Muscle layer of duodenum (tissue), 2 donors: ENCODE results near the gene KCNIP2.

Experiments used
- H3K27ac ChIP-seq: one replicate; pipeline ENCODE4 v1.7.0; 2013; ENCODE audit warnings: mild to moderate bottlenecking, low read length
- H3K27me3 ChIP-seq: one replicate; pipeline ENCODE4 v1.7.0; 2013; ENCODE audit warnings: low read depth, mild to moderate bottlenecking, control low read depth, low read length
- H3K36me3 ChIP-seq, 2 donors: one replicate each; pipeline ENCODE4 v1.7.0; 2013; ENCODE audit warnings: low read length in 2 of 2, control low read depth in 1 of 2, mild to moderate bottlenecking in 1 of 2; ENCODE audit not compliant: insufficient read depth in 2 of 2, control insufficient read depth in 1 of 2
- H3K4me1 ChIP-seq, 2 donors: one replicate each; pipeline ENCODE4 v1.7.0; 2013; ENCODE audit warnings: low read length in 2 of 2, mild to moderate bottlenecking in 2 of 2, control low read depth in 1 of 2, moderate library complexity in 1 of 2; ENCODE audit not compliant: insufficient read depth in 2 of 2, control insufficient read depth in 1 of 2
- H3K4me3 ChIP-seq, 2 donors: one replicate each; pipeline ENCODE4 v1.7.0; 2013; ENCODE audit warnings: low read length in 2 of 2, low read depth in 1 of 2, mild to moderate bottlenecking in 1 of 2
- H3K9me3 ChIP-seq, 2 donors: one replicate each; pipeline ENCODE4 v1.7.0; 2013; ENCODE audit warnings: low read length in 2 of 2, control low read depth in 1 of 2, mild to moderate bottlenecking in 1 of 2; ENCODE audit not compliant: control insufficient read depth in 1 of 2
- donor health status: healthy.

Gene KCNIP2

GRCh38 chr10:101848408-101848807 is 4.8 kb upstream of the KCNIP2 start:
- Histone ChIP-seq H3K4me3 (no peak overlapping the region), H3K36me3 (peaks cover 5 to 31% of the 10 kb centered on the region in 2 donors), H3K27ac (no peak overlapping the region), H3K9me3 (no peaks in the 10 kb centered on the region), H3K27me3 (no peaks in the 10 kb centered on the region), H3K4me1 (peaks cover 0 to 5% of the 10 kb centered on the region in 2 donors)

- Histone ChIP-seq H3K27me3 (no peaks in the 10 kb centered on the region), H3K9me3 (no peaks in the 10 kb centered on the region), H3K27ac (no peak overlapping the region), H3K36me3 (peaks cover 5 to 31% of the 10 kb centered on the region in 2 donors), H3K4me3 (no peak overlapping the region), H3K4me1 (peaks cover 0 to 5% of the 10 kb centered on the region in 2 donors)
Measured at GRCh38 chr10:101845893-101846292, 2.3 kb upstream of the KCNIP2 start.

GRCh38 chr10:101841826-101842225 is 1.8 kb downstream of the KCNIP2 start:
- Histone ChIP-seq H3K4me1 (peaks cover 0 to 21% of the 10 kb centered on the region in 2 donors), H3K27ac (no peak overlapping the region), H3K4me3 (no peak overlapping the region), H3K9me3 (no peaks in the 10 kb centered on the region), H3K36me3 (peaks cover 0 to 10% of the 10 kb centered on the region in 2 donors), H3K27me3 (no peaks in the 10 kb centered on the region)

- Histone ChIP-seq H3K9me3 (no peaks in the 10 kb centered on the region), H3K27ac (no peak overlapping the region), H3K36me3 (peaks cover 0 to 8% of the 10 kb centered on the region in 2 donors), H3K4me3 (peak overlapping the region; percentile 45 to 53), H3K4me1 (peaks cover 0 to 21% of the 10 kb centered on the region in 2 donors), H3K27me3 (no peaks in the 10 kb centered on the region)
Measured at GRCh38 chr10:101840741-101841453, 2.7 kb downstream of the KCNIP2 start.

- peaks cover 0 to 3% of the 10 kb centered on the region in 2 donors for H3K36me3 ChIP-seq
- no peaks in the 10 kb centered on the region for H3K9me3 ChIP-seq
- peaks cover 0 to 21% of the 10 kb centered on the region in 2 donors for H3K4me1 ChIP-seq
- peak overlapping the region in 1 of 2 donors; percentile 53 for H3K4me3 ChIP-seq
- H3K27me3 ChIP-seq = no peaks in the 10 kb centered on the region
- no peak overlapping the region for H3K27ac ChIP-seq
Measured at GRCh38 chr10:101840102-101840684, 3.4 kb downstream of the KCNIP2 start.

GRCh38 chr10:101839416-101840063 is 4.1 kb downstream of the KCNIP2 start:
- H3K4me3 ChIP-seq = peak overlapping the region; percentile 16 to 53
- no peaks in the 10 kb centered on the region for H3K9me3 ChIP-seq
- H3K27me3 ChIP-seq = no peaks in the 10 kb centered on the region
- H3K4me1 ChIP-seq = peaks cover 0 to 21% of the 10 kb centered on the region in 2 donors
- H3K27ac ChIP-seq = no peak overlapping the region
- H3K36me3 ChIP-seq = no peaks in the 10 kb centered on the region

- Histone ChIP-seq H3K9me3 (no peaks in the 10 kb centered on the region), H3K36me3 (no peaks in the 10 kb centered on the region), H3K4me1 (peaks cover 0 to 21% of the 10 kb centered on the region in 2 donors), H3K27me3 (no peaks in the 10 kb centered on the region), H3K4me3 (no peak overlapping the region), H3K27ac (no peak overlapping the region)
Measured at GRCh38 chr10:101839002-101839401, 4.6 kb downstream of the KCNIP2 start.

GRCh38 chr10:101838416-101838970 is 5.1 kb downstream of the KCNIP2 start:
- H3K27ac ChIP-seq = no peak overlapping the region
- H3K4me3 ChIP-seq = no peak overlapping the region
- H3K27me3 ChIP-seq = no peaks in the 10 kb centered on the region
- H3K4me1 ChIP-seq = peaks cover 0 to 21% of the 10 kb centered on the region in 2 donors
- H3K36me3 ChIP-seq = no peaks in the 10 kb centered on the region
- H3K9me3 ChIP-seq = no peaks in the 10 kb centered on the region

GRCh38 chr10:101837748-101838147 is 5.9 kb downstream of the KCNIP2 start:
- H3K4me1 ChIP-seq = peaks cover 0 to 21% of the 10 kb centered on the region in 2 donors
- H3K4me3 ChIP-seq = no peak overlapping the region
- no peak overlapping the region for H3K27ac ChIP-seq
- no peaks in the 10 kb centered on the region for H3K9me3 ChIP-seq
- no peaks in the 10 kb centered on the region for H3K27me3 ChIP-seq
- H3K36me3 ChIP-seq = no peaks in the 10 kb centered on the region

- peaks cover 5 to 22% of the 10 kb centered on the region in 2 donors for H3K4me1 ChIP-seq
- H3K27me3 ChIP-seq = no peaks in the 10 kb centered on the region
- H3K9me3 ChIP-seq = no peaks in the 10 kb centered on the region
- no peaks in the 10 kb centered on the region for H3K36me3 ChIP-seq
- no peak overlapping the region for H3K4me3 ChIP-seq
- no peak overlapping the region for H3K27ac ChIP-seq
Measured at GRCh38 chr10:101835362-101835761, 8.2 kb downstream of the KCNIP2 start.

- no peak overlapping the region for H3K27ac ChIP-seq
- H3K27me3 ChIP-seq = no peaks in the 10 kb centered on the region
- no peak overlapping the region for H3K4me3 ChIP-seq
- peaks cover 5 to 18% of the 10 kb centered on the region in 2 donors for H3K4me1 ChIP-seq
- H3K36me3 ChIP-seq = no peaks in the 10 kb centered on the region
- no peaks in the 10 kb centered on the region for H3K9me3 ChIP-seq
Measured at GRCh38 chr10:101834341-101834740, 9.3 kb downstream of the KCNIP2 start.
